ENCODE data around the gene C19orf53.

Gene C19orf53

DNA sequence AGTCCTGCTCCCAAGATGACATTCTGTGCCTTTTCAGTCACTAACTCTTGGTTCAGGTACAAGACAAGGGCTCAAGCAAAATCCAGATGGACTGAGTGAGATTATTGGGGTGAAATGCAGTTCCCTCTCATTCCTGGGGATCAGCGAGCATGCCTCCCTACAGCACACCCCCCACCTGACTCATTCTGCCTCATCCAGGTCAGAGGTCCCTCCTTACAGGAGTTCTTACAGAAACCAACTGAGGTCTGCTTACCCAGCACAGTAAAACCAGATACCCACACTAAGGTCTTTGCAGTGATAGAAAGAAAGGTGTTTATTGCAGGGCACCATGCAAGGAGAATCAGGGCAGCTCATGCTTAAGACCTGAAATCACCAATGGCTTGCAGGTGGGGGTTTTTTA lies 31.5 kb upstream of the C19orf53 start:
- H3F3A ChIP-seq (ENCODE audit: low read depth) = no peaks in the 10 kb centered on the region
- H3K4me3 ChIP-seq (ENCODE audit: low read length, poor library complexity, severe bottlenecking) = no peak overlapping the region
- H3K79me2 ChIP-seq (ENCODE audit: insufficient read depth, low read length) = no peaks in the 10 kb centered on the region
- no peak overlapping the region for H3K4me2 ChIP-seq (ENCODE audit: low read depth, low read length, poor library complexity, severe bottlenecking)
- no peak for TF ChIP-seq EZH2phosphoT487 (IDR thresholded peaks at IDR 0.05; ENCODE audit: borderline replicate concordance)
- TF ChIP-seq, protein P1, sequence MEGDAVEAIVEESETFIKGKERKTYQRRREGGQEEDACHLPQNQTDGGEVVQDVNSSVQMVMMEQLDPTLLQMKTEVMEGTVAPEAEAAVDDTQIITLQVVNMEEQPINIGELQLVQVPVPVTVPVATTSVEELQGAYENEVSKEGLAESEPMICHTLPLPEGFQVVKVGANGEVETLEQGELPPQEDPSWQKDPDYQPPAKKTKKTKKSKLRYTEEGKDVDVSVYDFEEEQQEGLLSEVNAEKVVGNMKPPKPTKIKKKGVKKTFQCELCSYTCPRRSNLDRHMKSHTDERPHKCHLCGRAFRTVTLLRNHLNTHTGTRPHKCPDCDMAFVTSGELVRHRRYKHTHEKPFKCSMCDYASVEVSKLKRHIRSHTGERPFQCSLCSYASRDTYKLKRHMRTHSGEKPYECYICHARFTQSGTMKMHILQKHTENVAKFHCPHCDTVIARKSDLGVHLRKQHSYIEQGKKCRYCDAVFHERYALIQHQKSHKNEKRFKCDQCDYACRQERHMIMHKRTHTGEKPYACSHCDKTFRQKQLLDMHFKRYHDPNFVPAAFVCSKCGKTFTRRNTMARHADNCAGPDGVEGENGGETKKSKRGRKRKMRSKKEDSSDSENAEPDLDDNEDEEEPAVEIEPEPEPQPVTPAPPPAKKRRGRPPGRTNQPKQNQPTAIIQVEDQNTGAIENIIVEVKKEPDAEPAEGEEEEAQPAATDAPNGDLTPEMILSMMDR (conservative IDR thresholded peaks at IDR 0.05; ENCODE audit: low read length) = no peak
- no peak overlapping the region for H2AFZ ChIP-seq (ENCODE audit: low read length)
- H3K36me3 ChIP-seq (ENCODE audit: insufficient read depth, low read length) = no peaks in the 10 kb centered on the region
- H4K20me1 ChIP-seq (ENCODE audit: insufficient read depth, low read length, poor library complexity, severe bottlenecking) = no peaks in the 10 kb centered on the region
- no peaks in the 10 kb centered on the region for H3K9me2 ChIP-seq (replicated peaks; ENCODE audit: low read depth, low read length)
- no peaks in the 10 kb centered on the region for H3K27me3 ChIP-seq (ENCODE audit: insufficient read depth, low read length, poor library complexity, severe bottlenecking)
- H3K9ac ChIP-seq (ENCODE audit: low read depth, low read length, poor library complexity, severe bottlenecking) = no peak overlapping the region
- no peaks in the 10 kb centered on the region for H3K4me1 ChIP-seq (ENCODE audit: insufficient read depth, low read length, poor library complexity, severe bottlenecking)
- no peaks in the 10 kb centered on the region for H3K9me3 ChIP-seq (ENCODE audit: insufficient read depth, low read depth, low read length)

DNA sequence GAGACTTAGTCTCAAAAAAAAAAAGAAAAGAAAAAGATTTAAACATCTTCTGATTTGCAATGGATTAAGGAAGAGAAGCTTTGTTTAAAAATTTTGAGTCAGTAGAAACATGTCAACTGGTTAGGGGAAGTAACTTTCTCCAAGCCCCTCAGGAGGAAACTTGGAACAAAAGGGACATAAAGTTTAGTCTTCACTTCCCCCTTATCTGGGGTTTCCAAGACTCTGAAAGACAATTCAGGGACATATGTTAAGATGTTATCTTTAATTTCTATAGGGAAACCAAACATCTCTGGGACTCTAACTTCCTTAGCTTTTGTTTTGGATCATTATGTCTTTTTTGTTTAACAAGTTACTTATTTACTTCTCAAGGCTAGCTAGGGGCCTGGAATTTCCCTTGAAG lies 30.1 kb upstream of the C19orf53 start:
- Histone ChIP-seq H3K9me2 (replicated peaks; ENCODE audit: low read depth, low read length) (no peaks in the 10 kb centered on the region), H3K27me3 (ENCODE audit: insufficient read depth, low read length, poor library complexity, severe bottlenecking) (no peaks in the 10 kb centered on the region), H3K79me2 (ENCODE audit: insufficient read depth, low read length) (peaks cover 14% of the 10 kb centered on the region), H3K4me2 (ENCODE audit: low read depth, low read length, poor library complexity, severe bottlenecking) (no peak overlapping the region), H3K9me3 (ENCODE audit: insufficient read depth, low read depth, low read length) (no peaks in the 10 kb centered on the region), H3K36me3 (ENCODE audit: insufficient read depth, low read length) (no peaks in the 10 kb centered on the region), H2AFZ (ENCODE audit: low read length) (no peak overlapping the region), H3K4me3 (ENCODE audit: low read length, poor library complexity, severe bottlenecking) (no peak overlapping the region), H3K9ac (ENCODE audit: low read depth, low read length, poor library complexity, severe bottlenecking) (no peak overlapping the region), H3F3A (ENCODE audit: low read depth) (no peaks in the 10 kb centered on the region), H3K4me1 (ENCODE audit: insufficient read depth, low read length, poor library complexity, severe bottlenecking) (peaks cover 8% of the 10 kb centered on the region), H4K20me1 (ENCODE audit: insufficient read depth, low read length, poor library complexity, severe bottlenecking) (no peaks in the 10 kb centered on the region)
- TF ChIP-seq EZH2phosphoT487 (IDR thresholded peaks at IDR 0.05; ENCODE audit: borderline replicate concordance) = no peak
- TF ChIP-seq, protein P1 (conservative IDR thresholded peaks at IDR 0.05; ENCODE audit: low read length) = no peak

DNA sequence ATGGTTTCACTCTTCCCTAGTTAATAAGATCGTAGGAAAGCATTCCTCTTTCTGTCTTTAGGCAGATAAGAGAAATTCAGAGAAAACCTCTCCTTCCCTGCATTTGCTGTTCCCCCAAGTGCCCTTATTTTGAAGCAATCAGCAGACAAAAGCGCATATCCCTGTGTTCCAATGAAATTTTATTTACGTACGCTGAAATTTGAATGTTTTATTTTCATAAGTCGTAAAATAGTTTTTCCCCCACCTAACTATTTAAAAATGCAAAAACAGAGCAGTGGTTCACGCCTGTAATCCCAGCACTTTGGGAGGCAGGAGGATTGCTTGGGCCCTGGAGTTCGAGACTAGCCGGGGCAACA lies 27.2 kb upstream of the C19orf53 start:
- peaks cover 29% of the 10 kb centered on the region for H3K79me2 ChIP-seq (ENCODE audit: insufficient read depth, low read length)
- no peaks in the 10 kb centered on the region for H4K20me1 ChIP-seq (ENCODE audit: insufficient read depth, low read length, poor library complexity, severe bottlenecking)
- no peaks in the 10 kb centered on the region for H3K9me3 ChIP-seq (ENCODE audit: insufficient read depth, low read depth, low read length)
- TF ChIP-seq, protein P1 (conservative IDR thresholded peaks at IDR 0.05; ENCODE audit: low read length) = no peak
- no peak for TF ChIP-seq EZH2phosphoT487 (IDR thresholded peaks at IDR 0.05; ENCODE audit: borderline replicate concordance)
- H2AFZ ChIP-seq (ENCODE audit: low read length) = peak overlapping the region; percentile 71; the same call in 1 of the 2 replicates
- H3K4me3 ChIP-seq (ENCODE audit: low read length, poor library complexity, severe bottlenecking) = peak overlapping the region; percentile 90
- H3F3A ChIP-seq (ENCODE audit: low read depth) = no peaks in the 10 kb centered on the region
- no peaks in the 10 kb centered on the region; the same call in 1 of the 2 replicates for H3K36me3 ChIP-seq (ENCODE audit: insufficient read depth, low read length)
- no peaks in the 10 kb centered on the region for H3K27me3 ChIP-seq (ENCODE audit: insufficient read depth, low read length, poor library complexity, severe bottlenecking)
- H3K9me2 ChIP-seq (replicated peaks; ENCODE audit: low read depth, low read length) = no peaks in the 10 kb centered on the region
- peaks cover 11% of the 10 kb centered on the region for H3K4me1 ChIP-seq (ENCODE audit: insufficient read depth, low read length, poor library complexity, severe bottlenecking)
- no peak overlapping the region for H3K9ac ChIP-seq (ENCODE audit: low read depth, low read length, poor library complexity, severe bottlenecking)
- peak overlapping the region; percentile 52 for H3K4me2 ChIP-seq (ENCODE audit: low read depth, low read length, poor library complexity, severe bottlenecking)

All from Loucy (cell line).